ENCODE data around the gene APEH. TPM values are rescaled to one million over a fixed set of nuclear protein-coding genes. Genes with fewer than 3 reads are reported as not detected.

Gene APEH
- total RNA-seq, 1 experiment from 2014 or later = 254 TPM

GRCh38 chr3:49650637-49651036 lies 23.5 kb upstream of the APEH start:
- no peak for DNase-seq (ENCODE audit: low spot score)

- no peak for DNase-seq (ENCODE audit: low spot score)
Measured at GRCh38 chr3:49652218-49652902, 21.8 kb upstream of the APEH start.

- DNase-seq (ENCODE audit: low spot score) = no peak
Measured at GRCh38 chr3:49652903-49653415, 21.2 kb upstream of the APEH start.

- no peak for DNase-seq (ENCODE audit: low spot score)
Measured at GRCh38 chr3:49653621-49654020, 20.5 kb upstream of the APEH start.

GRCh38 chr3:49654176-49654825 lies 19.9 kb upstream of the APEH start:
- no peak for DNase-seq (ENCODE audit: low spot score)

- DNase-seq (ENCODE audit: low spot score) = no peak
Measured at GRCh38 chr3:49654955-49655556, 19.1 kb upstream of the APEH start.

GRCh38 chr3:49655731-49656285 lies 18.3 kb upstream of the APEH start:
- no peak for DNase-seq (ENCODE audit: low spot score)

- peak; percentile 4 for DNase-seq (ENCODE audit: low spot score)
Measured at GRCh38 chr3:49656541-49657112, 17.5 kb upstream of the APEH start.

GRCh38 chr3:49657208-49657915 lies 16.8 kb upstream of the APEH start:
- DNase-seq (ENCODE audit: low spot score) = no peak

GRCh38 chr3:49658711-49659110 lies 15.4 kb upstream of the APEH start:
- DNase-seq (ENCODE audit: low spot score) = no peak

GRCh38 chr3:49659756-49660155 lies 14.4 kb upstream of the APEH start:
- no peak for DNase-seq (ENCODE audit: low spot score)

GRCh38 chr3:49661281-49661680 lies 12.9 kb upstream of the APEH start:
- DNase-seq (ENCODE audit: low spot score) = no peak

GRCh38 chr3:49662021-49662420 lies 12.1 kb upstream of the APEH start:
- DNase-seq (ENCODE audit: low spot score) = no peak

GRCh38 chr3:49662720-49663413 lies 11.3 kb upstream of the APEH start:
- no peak for DNase-seq (ENCODE audit: low spot score)

- no peak for DNase-seq (ENCODE audit: low spot score)
Measured at GRCh38 chr3:49663831-49664230, 10.3 kb upstream of the APEH start.

GRCh38 chr3:49664300-49664699 lies 9.9 kb upstream of the APEH start:
- DNase-seq (ENCODE audit: low spot score) = no peak

GRCh38 chr3:49665822-49666519 lies 8.2 kb upstream of the APEH start:
- no peak for DNase-seq (ENCODE audit: low spot score)

GRCh38 chr3:49666592-49666991 lies 7.6 kb upstream of the APEH start:
- no peak for DNase-seq (ENCODE audit: low spot score)

GRCh38 chr3:49667701-49668413 lies 6.3 kb upstream of the APEH start:
- no peak for DNase-seq (ENCODE audit: low spot score)

GRCh38 chr3:49668414-49668797 lies 5.7 kb upstream of the APEH start:
- peak; percentile 5 for DNase-seq (ENCODE audit: low spot score)

All from HT-29 (cell line).